Globus pallidus (tissue), 1 donor: ENCODE data around the gene KRTAP20-3.

ENCODE experiments used
- DNase-seq: peaks from one replicate; pipeline ENCODE4 v3.0.0-alpha.2; 2015; ENCODE audit warnings: low spot score

KRTAP20-3 gene

DNA sequence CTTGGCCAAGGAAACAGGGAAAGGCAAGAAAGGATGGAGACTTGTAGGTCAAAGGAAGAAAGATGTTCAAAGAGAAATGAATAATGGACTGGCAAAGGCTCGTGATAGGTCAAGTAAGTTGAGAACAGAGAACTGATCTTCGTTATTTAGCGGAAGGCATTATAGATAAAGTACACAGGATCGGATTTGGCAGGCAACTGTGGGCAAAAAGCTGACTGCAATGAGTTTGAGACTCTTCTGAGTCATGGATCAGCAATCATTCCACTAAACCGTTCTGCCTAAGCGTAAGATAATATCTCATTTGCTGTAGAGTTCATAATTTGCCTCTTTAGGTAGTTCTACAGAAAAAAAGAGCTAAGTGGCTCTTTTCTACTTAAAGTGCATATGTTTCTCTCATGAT, 41.8 kb downstream of the KRTAP20-3 start:
- no peak for DNase-seq

GRCh38 chr21:30689822-30690221, 47.2 kb downstream of the KRTAP20-3 start:
- DNase-seq: no peak
